ENCODE measurements around the gene MYO1B. TPM values are rescaled to one million over a fixed set of nuclear protein-coding genes. Genes with fewer than 3 reads are reported as not detected.

MYO1B gene
- polyA plus RNA-seq, 1 donor from 2014 or later, result 72.2 TPM

DNA sequence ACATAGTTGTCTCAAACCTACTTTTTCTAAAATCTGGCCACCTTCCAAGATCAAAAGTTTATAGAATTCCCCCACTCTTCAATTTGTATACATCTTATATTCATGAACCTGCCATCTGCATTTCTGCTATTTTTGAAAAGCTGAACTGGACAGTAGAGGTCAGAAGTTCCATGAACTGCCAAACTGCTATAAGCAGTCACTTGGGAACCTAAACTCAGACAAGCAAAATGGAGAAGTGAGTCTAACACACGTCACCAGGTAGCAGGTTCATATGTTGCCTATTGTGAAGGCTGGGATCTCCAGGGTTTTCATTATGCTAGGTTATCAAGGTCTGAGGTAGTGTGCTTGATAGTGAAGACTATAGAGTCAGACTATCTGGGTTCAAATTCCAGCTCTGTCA is 2.0 kb upstream of the MYO1B start:
- Histone ChIP-seq H3F3A (ENCODE audit: insufficient read depth, low read length, poor library complexity, severe bottlenecking) (peaks cover 2% of the 10 kb centered on the region), H3K27ac (ENCODE audit: low read length) (no peak overlapping the region), H3K4me2 (ENCODE audit: low read length) (no peak overlapping the region), H3K9me3 (ENCODE audit: low read length) (no peaks in the 10 kb centered on the region), H3K36me3 (ENCODE audit: insufficient read depth, low read length) (no peaks in the 10 kb centered on the region), H3K9ac (ENCODE audit: low read length) (no peak overlapping the region), H3K27me3 (ENCODE audit: insufficient read depth, low read depth, low read length) (no peaks in the 10 kb centered on the region), H4K20me1 (ENCODE audit: insufficient read depth) (no peaks in the 10 kb centered on the region), H3K9me2 (ENCODE audit: insufficient read depth, low read length) (no peaks in the 10 kb centered on the region), H2AFZ (ENCODE audit: low read depth, low read length) (no peak overlapping the region), H3K79me2 (replicated peaks; ENCODE audit: insufficient read depth, low read length) (peaks cover 19% of the 10 kb centered on the region), H3K4me3 (ENCODE audit: low read length) (no peak overlapping the region)
- TF ChIP-seq RAD21 (conservative IDR thresholded peaks at IDR 0.05), result no peak
- TF ChIP-seq TAF1 (IDR thresholded peaks at IDR 0.05; ENCODE audit: low read depth), result no peak
- TF ChIP-seq MXI1 (conservative IDR thresholded peaks at IDR 0.05; ENCODE audit: poor library complexity, severe bottlenecking), result no peak
- TF ChIP-seq POLR2AphosphoS5 (IDR thresholded peaks at IDR 0.05), result no peak
- no peak for TF ChIP-seq SMC3 (conservative IDR thresholded peaks at IDR 0.05; ENCODE audit: poor library complexity)
- no peak for TF ChIP-seq EZH2 (IDR thresholded peaks at IDR 0.05; ENCODE audit: borderline replicate concordance, insufficient read depth, low read length, poor library complexity, severe bottlenecking)
- no peak for TF ChIP-seq EP300 (conservative IDR thresholded peaks at IDR 0.05; ENCODE audit: poor library complexity, severe bottlenecking)
- TF ChIP-seq, protein P1, sequence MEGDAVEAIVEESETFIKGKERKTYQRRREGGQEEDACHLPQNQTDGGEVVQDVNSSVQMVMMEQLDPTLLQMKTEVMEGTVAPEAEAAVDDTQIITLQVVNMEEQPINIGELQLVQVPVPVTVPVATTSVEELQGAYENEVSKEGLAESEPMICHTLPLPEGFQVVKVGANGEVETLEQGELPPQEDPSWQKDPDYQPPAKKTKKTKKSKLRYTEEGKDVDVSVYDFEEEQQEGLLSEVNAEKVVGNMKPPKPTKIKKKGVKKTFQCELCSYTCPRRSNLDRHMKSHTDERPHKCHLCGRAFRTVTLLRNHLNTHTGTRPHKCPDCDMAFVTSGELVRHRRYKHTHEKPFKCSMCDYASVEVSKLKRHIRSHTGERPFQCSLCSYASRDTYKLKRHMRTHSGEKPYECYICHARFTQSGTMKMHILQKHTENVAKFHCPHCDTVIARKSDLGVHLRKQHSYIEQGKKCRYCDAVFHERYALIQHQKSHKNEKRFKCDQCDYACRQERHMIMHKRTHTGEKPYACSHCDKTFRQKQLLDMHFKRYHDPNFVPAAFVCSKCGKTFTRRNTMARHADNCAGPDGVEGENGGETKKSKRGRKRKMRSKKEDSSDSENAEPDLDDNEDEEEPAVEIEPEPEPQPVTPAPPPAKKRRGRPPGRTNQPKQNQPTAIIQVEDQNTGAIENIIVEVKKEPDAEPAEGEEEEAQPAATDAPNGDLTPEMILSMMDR (IDR thresholded peaks at IDR 0.05; ENCODE audit: poor library complexity, severe bottlenecking), result no peak
- TF ChIP-seq, protein P2, sequence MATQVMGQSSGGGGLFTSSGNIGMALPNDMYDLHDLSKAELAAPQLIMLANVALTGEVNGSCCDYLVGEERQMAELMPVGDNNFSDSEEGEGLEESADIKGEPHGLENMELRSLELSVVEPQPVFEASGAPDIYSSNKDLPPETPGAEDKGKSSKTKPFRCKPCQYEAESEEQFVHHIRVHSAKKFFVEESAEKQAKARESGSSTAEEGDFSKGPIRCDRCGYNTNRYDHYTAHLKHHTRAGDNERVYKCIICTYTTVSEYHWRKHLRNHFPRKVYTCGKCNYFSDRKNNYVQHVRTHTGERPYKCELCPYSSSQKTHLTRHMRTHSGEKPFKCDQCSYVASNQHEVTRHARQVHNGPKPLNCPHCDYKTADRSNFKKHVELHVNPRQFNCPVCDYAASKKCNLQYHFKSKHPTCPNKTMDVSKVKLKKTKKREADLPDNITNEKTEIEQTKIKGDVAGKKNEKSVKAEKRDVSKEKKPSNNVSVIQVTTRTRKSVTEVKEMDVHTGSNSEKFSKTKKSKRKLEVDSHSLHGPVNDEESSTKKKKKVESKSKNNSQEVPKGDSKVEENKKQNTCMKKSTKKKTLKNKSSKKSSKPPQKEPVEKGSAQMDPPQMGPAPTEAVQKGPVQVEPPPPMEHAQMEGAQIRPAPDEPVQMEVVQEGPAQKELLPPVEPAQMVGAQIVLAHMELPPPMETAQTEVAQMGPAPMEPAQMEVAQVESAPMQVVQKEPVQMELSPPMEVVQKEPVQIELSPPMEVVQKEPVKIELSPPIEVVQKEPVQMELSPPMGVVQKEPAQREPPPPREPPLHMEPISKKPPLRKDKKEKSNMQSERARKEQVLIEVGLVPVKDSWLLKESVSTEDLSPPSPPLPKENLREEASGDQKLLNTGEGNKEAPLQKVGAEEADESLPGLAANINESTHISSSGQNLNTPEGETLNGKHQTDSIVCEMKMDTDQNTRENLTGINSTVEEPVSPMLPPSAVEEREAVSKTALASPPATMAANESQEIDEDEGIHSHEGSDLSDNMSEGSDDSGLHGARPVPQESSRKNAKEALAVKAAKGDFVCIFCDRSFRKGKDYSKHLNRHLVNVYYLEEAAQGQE (IDR thresholded peaks at IDR 0.05; ENCODE audit: borderline replicate concordance), result no peak

DNA sequence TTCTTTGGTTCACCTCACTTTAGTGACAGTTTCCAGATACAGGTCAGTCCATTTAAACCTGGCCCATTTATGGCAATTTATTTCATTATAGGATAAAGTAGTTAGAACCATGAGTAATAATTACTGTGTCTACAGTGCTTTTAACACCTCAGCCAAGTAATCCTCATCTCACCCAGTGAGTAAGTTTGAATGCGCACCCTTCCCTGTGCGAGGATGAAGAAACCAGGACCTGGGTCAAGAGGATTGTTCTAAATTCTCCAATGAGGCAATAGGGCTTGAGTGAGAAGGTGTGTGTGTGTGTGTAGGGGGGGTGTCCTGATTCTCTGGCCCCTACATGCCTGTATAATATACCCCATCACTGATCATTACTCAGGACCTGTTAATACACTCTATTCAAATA is 854 bp upstream of the MYO1B start:
- Histone ChIP-seq H3K9ac (ENCODE audit: low read length) (no peak overlapping the region), H3K9me2 (ENCODE audit: insufficient read depth, low read length) (no peaks in the 10 kb centered on the region), H3F3A (ENCODE audit: insufficient read depth, low read length, poor library complexity, severe bottlenecking) (peaks cover 2% of the 10 kb centered on the region), H3K36me3 (ENCODE audit: insufficient read depth, low read length) (no peaks in the 10 kb centered on the region), H3K27me3 (ENCODE audit: insufficient read depth, low read depth, low read length) (no peaks in the 10 kb centered on the region), H3K9me3 (ENCODE audit: low read length) (no peaks in the 10 kb centered on the region), H4K20me1 (ENCODE audit: insufficient read depth) (no peaks in the 10 kb centered on the region), H3K4me2 (ENCODE audit: low read length) (no peak overlapping the region), H3K27ac (ENCODE audit: low read length) (no peak overlapping the region), H3K4me3 (ENCODE audit: low read length) (peak overlapping the region; percentile 91), H3K79me2 (replicated peaks; ENCODE audit: insufficient read depth, low read length) (peaks cover 31% of the 10 kb centered on the region), H2AFZ (ENCODE audit: low read depth, low read length) (no peak overlapping the region)
- no peak for TF ChIP-seq MXI1 (conservative IDR thresholded peaks at IDR 0.05; ENCODE audit: poor library complexity, severe bottlenecking)
- no peak for TF ChIP-seq TAF1 (IDR thresholded peaks at IDR 0.05; ENCODE audit: low read depth)
- no peak for TF ChIP-seq SMC3 (conservative IDR thresholded peaks at IDR 0.05; ENCODE audit: poor library complexity)
- TF ChIP-seq, protein P1 (IDR thresholded peaks at IDR 0.05; ENCODE audit: poor library complexity, severe bottlenecking), result no peak
- TF ChIP-seq EP300 (conservative IDR thresholded peaks at IDR 0.05; ENCODE audit: poor library complexity, severe bottlenecking), result no peak
- TF ChIP-seq RAD21 (conservative IDR thresholded peaks at IDR 0.05), result no peak
- TF ChIP-seq, protein P2 (IDR thresholded peaks at IDR 0.05; ENCODE audit: borderline replicate concordance), result no peak
- no peak for TF ChIP-seq POLR2AphosphoS5 (IDR thresholded peaks at IDR 0.05)
- no peak for TF ChIP-seq EZH2 (IDR thresholded peaks at IDR 0.05; ENCODE audit: borderline replicate concordance, insufficient read depth, low read length, poor library complexity, severe bottlenecking)
